Measurements from ENCODE around the gene ACTR5. TPM values are rescaled to one million over a fixed set of nuclear protein-coding genes. Genes with fewer than 3 reads are reported as not detected.

Gene ACTR5
- total RNA-seq, 1 experiment from 2014 or later = 14.1 TPM

DNA sequence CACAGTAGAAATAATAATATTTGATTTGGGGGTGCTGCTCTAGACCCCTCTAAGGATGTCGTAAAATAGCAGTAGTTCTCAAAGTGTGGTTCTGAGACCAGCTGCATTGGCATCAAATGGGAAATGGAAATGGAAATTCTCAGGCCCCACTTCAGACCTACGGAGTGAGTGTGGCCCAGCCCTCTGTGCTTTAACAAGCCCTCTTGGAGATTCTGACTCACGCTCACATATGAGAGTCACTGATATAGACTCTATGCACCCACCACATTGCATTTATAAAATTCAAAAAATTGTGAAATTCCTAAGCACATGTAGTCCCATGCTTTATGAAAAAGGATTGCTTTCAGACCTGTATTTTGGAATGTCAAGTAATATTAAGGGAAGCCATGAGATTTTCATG lies 43.0 kb downstream of the ACTR5 start:
- H3K23ac ChIP-seq (ENCODE audit: insufficient read length, low read depth, low read length) = no peak overlapping the region
- H3K18ac ChIP-seq (ENCODE audit: insufficient read length, low read depth, low read length) = no peak overlapping the region
- H3K56ac ChIP-seq (ENCODE audit: insufficient read length, low read depth, low read length) = no peak overlapping the region
- no peaks in the 10 kb centered on the region for H3K79me1 ChIP-seq (ENCODE audit: insufficient read depth, low read depth, low read length, poor library complexity, severe bottlenecking)
- H3K4me3 Mint-ChIP-seq = no peak overlapping the region
- DNase-seq = no peak
- TF ChIP-seq, protein P1, sequence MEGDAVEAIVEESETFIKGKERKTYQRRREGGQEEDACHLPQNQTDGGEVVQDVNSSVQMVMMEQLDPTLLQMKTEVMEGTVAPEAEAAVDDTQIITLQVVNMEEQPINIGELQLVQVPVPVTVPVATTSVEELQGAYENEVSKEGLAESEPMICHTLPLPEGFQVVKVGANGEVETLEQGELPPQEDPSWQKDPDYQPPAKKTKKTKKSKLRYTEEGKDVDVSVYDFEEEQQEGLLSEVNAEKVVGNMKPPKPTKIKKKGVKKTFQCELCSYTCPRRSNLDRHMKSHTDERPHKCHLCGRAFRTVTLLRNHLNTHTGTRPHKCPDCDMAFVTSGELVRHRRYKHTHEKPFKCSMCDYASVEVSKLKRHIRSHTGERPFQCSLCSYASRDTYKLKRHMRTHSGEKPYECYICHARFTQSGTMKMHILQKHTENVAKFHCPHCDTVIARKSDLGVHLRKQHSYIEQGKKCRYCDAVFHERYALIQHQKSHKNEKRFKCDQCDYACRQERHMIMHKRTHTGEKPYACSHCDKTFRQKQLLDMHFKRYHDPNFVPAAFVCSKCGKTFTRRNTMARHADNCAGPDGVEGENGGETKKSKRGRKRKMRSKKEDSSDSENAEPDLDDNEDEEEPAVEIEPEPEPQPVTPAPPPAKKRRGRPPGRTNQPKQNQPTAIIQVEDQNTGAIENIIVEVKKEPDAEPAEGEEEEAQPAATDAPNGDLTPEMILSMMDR (conservative IDR thresholded peaks at IDR 0.05) = no peak
- no peaks in the 10 kb centered on the region for H3K23me2 ChIP-seq (ENCODE audit: insufficient read length, low read depth, low read length, poor library complexity, severe bottlenecking)
- H4K8ac ChIP-seq (replicated peaks; ENCODE audit: insufficient read length, low read depth, low read length) = no peak overlapping the region
- no peaks in the 10 kb centered on the region for H3K79me2 ChIP-seq (ENCODE audit: insufficient read depth, low read length)
- no peak overlapping the region for H4K5ac ChIP-seq (ENCODE audit: insufficient read length, low read depth, low read length)
- no peak overlapping the region for H2BK5ac ChIP-seq (ENCODE audit: insufficient read length, low read length)
- no peaks in the 10 kb centered on the region for H3K27me3 ChIP-seq (ENCODE audit: insufficient read depth, low read length)
- H3K4me1 Mint-ChIP-seq = no peaks in the 10 kb centered on the region
- H3K27ac Mint-ChIP-seq = no peak overlapping the region
- no peaks in the 10 kb centered on the region for H3K4me1 ChIP-seq (ENCODE audit: insufficient read depth, low read length)
- H2BK15ac ChIP-seq (ENCODE audit: low read depth, low read length) = no peak overlapping the region
- no peak overlapping the region for H3K4ac ChIP-seq (ENCODE audit: low read depth, low read length)
- H4K20me1 ChIP-seq (ENCODE audit: control insufficient read depth, insufficient read depth, insufficient read length) = no peaks in the 10 kb centered on the region
- H3T11ph ChIP-seq (ENCODE audit: low read length) = no peak overlapping the region
- H3K27ac ChIP-seq (ENCODE audit: insufficient read length, low read depth, low read length) = no peak overlapping the region
- H3K9ac ChIP-seq (ENCODE audit: extremely low read depth, insufficient read length, low read length) = no peak overlapping the region
- no peak overlapping the region for H2BK12ac ChIP-seq (ENCODE audit: insufficient read length, low read depth, low read length)
- no peak overlapping the region for H3K4me2 ChIP-seq (ENCODE audit: insufficient read depth, insufficient read length, low read length)
- H3K36me3 Mint-ChIP-seq (ENCODE audit: insufficient read depth in 1 of 3, low read depth in 3 of 3) = no peaks in the 10 kb centered on the region
- no peak overlapping the region for H2AFZ ChIP-seq (ENCODE audit: low read length)
- no peaks in the 10 kb centered on the region; a peak in 1 of 5 replicates for H3K9me3 Mint-ChIP-seq
- no peak overlapping the region for H3K14ac ChIP-seq (ENCODE audit: insufficient read depth, low read length)
- H2AK5ac ChIP-seq (ENCODE audit: insufficient read length, low read length) = no peak overlapping the region
- H3K9me3 ChIP-seq (ENCODE audit: control insufficient read depth, low read depth, low read length) = no peaks in the 10 kb centered on the region
- no peak overlapping the region for H2BK120ac ChIP-seq (ENCODE audit: low read depth, low read length, poor library complexity, severe bottlenecking)
- WGBS (ENCODE audit: extremely low coverage, insufficient read length, low lambda C conversion rate) = no CpG with 5 or more reads among the region's 3 CpGs
- H3K27me3 Mint-ChIP-seq (ENCODE audit: low read depth) = no peaks in the 10 kb centered on the region
- H2BK20ac ChIP-seq (ENCODE audit: low read depth, low read length, poor library complexity, severe bottlenecking) = no peak overlapping the region
- H4K91ac ChIP-seq (ENCODE audit: insufficient read length, low read depth, low read length) = no peak overlapping the region

Measured in H9 (cell line).